Stimulated activated CD8-positive, alpha-beta memory T cell treated with anti-CD3 and anti-CD28 coated beads, Interleukin-4, amount 100 ng/mL, for 4 hours (primary cell): ENCODE measurements around the gene XKR3.
"Not testable (repeated sequence)": the region's sequence is repeated elsewhere in the genome, so short reads cannot be mapped to it uniquely, and the experiment has no call there.

Experiments
- DNase-seq, 2 donors: peaks; one replicate each; pipeline ENCODE4 v3.0.0-alpha.2; 2020; ENCODE audit warnings: low read depth in 2 of 2, low spot score in 1 of 2

The XKR3 gene

DNA sequence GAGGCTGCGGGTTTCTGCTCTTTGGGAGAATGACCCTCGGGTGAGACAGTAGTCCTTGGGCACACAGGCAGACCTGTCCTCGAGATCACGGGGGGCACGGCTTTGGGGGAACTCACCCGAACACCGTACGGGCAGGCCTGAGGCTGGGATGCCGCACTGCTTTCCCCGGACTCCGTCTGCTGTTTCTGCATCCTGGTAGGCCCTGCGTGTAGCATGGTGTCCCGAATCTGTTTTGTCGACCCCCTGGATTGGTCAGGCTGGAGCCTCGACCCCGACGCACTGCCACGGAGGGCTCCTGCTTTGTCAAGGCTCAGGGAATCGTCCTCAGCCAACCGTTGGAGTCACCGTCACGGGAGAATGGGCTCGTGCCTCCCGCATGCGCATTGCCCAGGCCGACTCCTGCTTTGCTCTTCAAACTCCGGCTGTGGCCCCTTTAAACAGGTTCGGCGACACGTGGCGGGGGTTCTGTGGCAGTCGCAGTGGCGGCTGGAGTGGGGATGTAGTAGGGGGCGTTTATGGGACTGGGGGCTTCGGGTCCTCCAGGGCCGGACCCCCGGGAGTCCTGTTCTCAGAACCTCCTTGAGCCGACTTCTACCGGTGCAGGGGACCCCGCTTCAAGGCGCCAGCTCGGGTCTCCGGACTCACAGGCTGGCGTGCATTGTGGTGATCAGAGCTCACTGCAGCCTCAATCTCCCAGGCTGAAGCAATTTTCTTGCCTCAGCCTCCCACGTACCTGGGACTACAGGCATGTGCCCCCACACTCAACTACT lies 76.9 kb downstream of the XKR3 start:
- DNase-seq, result not testable (repeated sequence)

DNA sequence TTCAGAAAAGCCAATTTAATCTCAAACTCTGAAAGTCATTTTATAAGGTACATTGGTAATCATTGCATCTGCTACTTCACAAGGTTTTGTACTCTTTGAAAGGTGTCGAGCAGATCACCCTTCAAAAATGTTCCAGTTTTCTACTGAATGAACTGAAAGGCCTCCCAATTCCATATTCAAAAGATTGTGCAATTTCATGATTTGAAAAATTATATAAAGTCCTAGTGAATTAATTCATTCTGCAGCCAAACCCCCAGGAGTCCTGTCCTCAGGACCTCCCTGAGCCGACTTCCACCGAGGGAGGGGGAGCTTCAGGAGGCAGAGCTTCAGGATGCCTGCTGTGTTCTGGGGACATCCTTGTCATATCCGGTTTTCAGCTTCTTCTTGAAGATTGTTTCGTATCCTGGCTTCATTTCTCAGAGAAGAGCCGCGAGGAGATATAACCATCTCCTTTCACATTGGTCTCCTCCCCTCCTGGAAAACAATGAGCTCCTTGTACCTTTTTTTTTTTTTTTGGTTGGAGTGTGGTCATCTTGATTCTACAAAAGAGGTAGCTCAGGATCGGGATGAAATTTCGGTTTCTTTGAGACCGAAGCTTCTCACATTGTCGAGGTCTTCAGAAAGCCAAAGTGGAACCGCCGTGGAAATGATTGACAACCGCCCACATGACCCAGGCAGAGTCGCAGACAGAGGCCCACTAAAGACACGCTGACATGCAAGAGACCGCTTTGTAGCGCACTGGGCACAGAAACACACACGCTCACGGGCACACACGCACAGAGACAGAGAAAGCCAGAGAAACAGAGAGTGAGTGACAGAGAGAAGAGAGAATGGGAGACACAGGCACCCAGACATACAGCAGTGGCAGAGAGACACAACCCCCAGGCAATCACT lies 77.7 kb downstream of the XKR3 start:
- not testable (repeated sequence) for DNase-seq

DNA sequence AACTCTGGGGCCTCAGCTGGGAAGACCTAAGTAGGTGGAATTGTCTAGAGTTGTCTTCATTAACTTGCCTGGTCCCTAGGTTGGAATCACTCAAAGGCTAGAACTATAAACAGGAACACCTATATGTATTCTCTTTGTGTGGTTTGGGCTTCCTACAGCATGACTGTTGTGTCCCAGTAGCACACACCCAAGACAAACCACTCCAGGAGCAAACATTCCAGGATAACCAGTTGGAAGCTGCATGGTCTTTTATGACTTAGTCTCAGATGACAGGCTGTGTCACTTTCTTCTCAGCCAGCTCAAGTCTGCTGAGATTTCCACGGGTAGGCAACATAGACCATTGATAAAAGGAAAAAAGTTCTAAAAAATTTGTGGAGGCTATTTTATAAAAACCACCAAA lies 90.9 kb downstream of the XKR3 start:
- DNase-seq, result not testable (repeated sequence)
